ENCODE results near the gene ZNF784.

ZNF784 gene

GRCh38 chr19:55624109-55625003 lies at the start of gene ZNF784:
Gene ZNF784 (minus strand): TSS chr19:55624566. CDS start chr19:55624561, 5 bp downstream.
- in situ Hi-C loops (cut with HindIII; ENCODE audit: low pct_ligation_motif_present, low pct_unique_long_range_greater_than_20kb, low sequenced_read_pairs) = loop anchor here (10.0 kb wide), 1 partner anchor 110 kb away; no protein-coding TSS in a partner anchor
- DNase-seq = peak; percentile 86

GRCh38 chr19:55673889-55674288 lies 49.5 kb upstream of the ZNF784 start:
- in situ Hi-C loops (cut with HindIII; ENCODE audit: low pct_ligation_motif_present, low pct_unique_long_range_greater_than_20kb, low sequenced_read_pairs) = no loop called here
- DNase-seq = no peak

GRCh38 chr19:55673465-55673864 lies 49.1 kb upstream of the ZNF784 start:
- no peak for DNase-seq
- in situ Hi-C loops (cut with HindIII; ENCODE audit: low pct_ligation_motif_present, low pct_unique_long_range_greater_than_20kb, low sequenced_read_pairs) = no loop called here

GRCh38 chr19:55672418-55672817 lies 48.1 kb upstream of the ZNF784 start:
- no peak for DNase-seq
- in situ Hi-C loops (cut with HindIII; ENCODE audit: low pct_ligation_motif_present, low pct_unique_long_range_greater_than_20kb, low sequenced_read_pairs) = no loop called here

GRCh38 chr19:55671054-55671378 lies 46.6 kb upstream of the ZNF784 start:
- DNase-seq = no peak
- in situ Hi-C loops (cut with HindIII; ENCODE audit: low pct_ligation_motif_present, low pct_unique_long_range_greater_than_20kb, low sequenced_read_pairs) = no loop called here

GRCh38 chr19:55670280-55671053 lies 46.1 kb upstream of the ZNF784 start:
- DNase-seq = peak; percentile 47
- in situ Hi-C loops (cut with HindIII; ENCODE audit: low pct_ligation_motif_present, low pct_unique_long_range_greater_than_20kb, low sequenced_read_pairs) = no loop called here

- in situ Hi-C loops (cut with HindIII; ENCODE audit: low pct_ligation_motif_present, low pct_unique_long_range_greater_than_20kb, low sequenced_read_pairs) = no loop called here
- no peak for DNase-seq
Observed at GRCh38 chr19:55669418-55670279, 45.3 kb upstream of the ZNF784 start.

GRCh38 chr19:55668603-55669348 lies 44.4 kb upstream of the ZNF784 start:
- in situ Hi-C loops (cut with HindIII; ENCODE audit: low pct_ligation_motif_present, low pct_unique_long_range_greater_than_20kb, low sequenced_read_pairs) = no loop called here
- DNase-seq = no peak

GRCh38 chr19:55667958-55668357 lies 43.6 kb upstream of the ZNF784 start:
- in situ Hi-C loops (cut with HindIII; ENCODE audit: low pct_ligation_motif_present, low pct_unique_long_range_greater_than_20kb, low sequenced_read_pairs) = no loop called here
- DNase-seq = no peak

GRCh38 chr19:55667511-55667910 lies 43.1 kb upstream of the ZNF784 start:
- in situ Hi-C loops (cut with HindIII; ENCODE audit: low pct_ligation_motif_present, low pct_unique_long_range_greater_than_20kb, low sequenced_read_pairs) = no loop called here
- no peak for DNase-seq

GRCh38 chr19:55667006-55667381 lies 42.6 kb upstream of the ZNF784 start:
- DNase-seq = no peak
- in situ Hi-C loops (cut with HindIII; ENCODE audit: low pct_ligation_motif_present, low pct_unique_long_range_greater_than_20kb, low sequenced_read_pairs) = no loop called here

GRCh38 chr19:55666343-55667005 lies 42.1 kb upstream of the ZNF784 start:
- in situ Hi-C loops (cut with HindIII; ENCODE audit: low pct_ligation_motif_present, low pct_unique_long_range_greater_than_20kb, low sequenced_read_pairs) = no loop called here
- no peak for DNase-seq

GRCh38 chr19:55663846-55664536 lies 39.6 kb upstream of the ZNF784 start:
- no peak for DNase-seq
- in situ Hi-C loops (cut with HindIII; ENCODE audit: low pct_ligation_motif_present, low pct_unique_long_range_greater_than_20kb, low sequenced_read_pairs) = no loop called here

- no peak for DNase-seq
- in situ Hi-C loops (cut with HindIII; ENCODE audit: low pct_ligation_motif_present, low pct_unique_long_range_greater_than_20kb, low sequenced_read_pairs) = no loop called here
Observed at GRCh38 chr19:55661826-55662225, 37.5 kb upstream of the ZNF784 start.

GRCh38 chr19:55660991-55661390 lies 36.6 kb upstream of the ZNF784 start:
- DNase-seq = no peak
- in situ Hi-C loops (cut with HindIII; ENCODE audit: low pct_ligation_motif_present, low pct_unique_long_range_greater_than_20kb, low sequenced_read_pairs) = no loop called here

- DNase-seq = no peak
- in situ Hi-C loops (cut with HindIII; ENCODE audit: low pct_ligation_motif_present, low pct_unique_long_range_greater_than_20kb, low sequenced_read_pairs) = no loop called here
Observed at GRCh38 chr19:55660404-55660803, 36.0 kb upstream of the ZNF784 start.

GRCh38 chr19:55659822-55660221 lies 35.5 kb upstream of the ZNF784 start:
- in situ Hi-C loops (cut with HindIII; ENCODE audit: low pct_ligation_motif_present, low pct_unique_long_range_greater_than_20kb, low sequenced_read_pairs) = no loop called here

More at GRCh38 chr19:55659822-55660221, 35.5 kb upstream of the ZNF784 start:
- no peak for DNase-seq

Data from ACHN (cell line).